GM12892 (cell line): Measurements from ENCODE around the gene PRKCG.
A peak's percentile ranks its signal among the peaks of the same experiment; 100 is the strongest.

ENCODE experiments used
- DNase-seq: peaks from one replicate; pipeline ENCODE4 v3.0.0; 2011; ENCODE audit not compliant: insufficient read length
- FAIRE-seq: peaks from 2 replicates; lab custom pipeline; 2011; peaks lifted over from hg19 to GRCh38; lab: Jason Lieb, UNC
- POLR2A ChIP-seq: IDR thresholded peaks from 2 replicates; pipeline ENCODE4 v1.6.1; 2011; ENCODE audit warnings: low read depth, low read length, control low read depth
- POLR2AphosphoS5 ChIP-seq: IDR thresholded peaks from 2 replicates; pipeline ENCODE4 v1.6.1; 2011; ENCODE audit warnings: low read depth, low read length, control low read depth
- TAF1 ChIP-seq: IDR thresholded peaks from 2 replicates; pipeline ENCODE4 v1.6.1; 2011; ENCODE audit warnings: low read depth, mild to moderate bottlenecking, control low read depth, low read length, borderline replicate concordance

PRKCG gene

GRCh38 chr19:53904909-53905308 lies 22.9 kb downstream of the PRKCG start:
- DNase-seq (no peak), FAIRE-seq (no peak)
- TF ChIP-seq POLR2A: no peak
- no peak for TF ChIP-seq POLR2AphosphoS5
- TF ChIP-seq TAF1: no peak

- TF ChIP-seq POLR2A (no peak), POLR2AphosphoS5 (no peak), TAF1 (no peak)
- FAIRE-seq (no peak), DNase-seq (no peak)
These were observed 23.8 kb downstream of the PRKCG start for GRCh38 chr19:53905787-53906186.

GRCh38 chr19:53906211-53907192 lies 24.5 kb downstream of the PRKCG start:
- TF ChIP-seq POLR2AphosphoS5 (no peak), TAF1 (no peak), POLR2A (no peak)
- DNase-seq (peak; percentile 75), FAIRE-seq (no peak)

- FAIRE-seq (no peak), DNase-seq (no peak)
- TF ChIP-seq TAF1 (no peak), POLR2AphosphoS5 (no peak), POLR2A (no peak)
These were observed 25.2 kb downstream of the PRKCG start for GRCh38 chr19:53907193-53907581.

GRCh38 chr19:53907690-53908089 lies 25.7 kb downstream of the PRKCG start:
- TF ChIP-seq POLR2AphosphoS5: no peak
- TF ChIP-seq TAF1: no peak
- TF ChIP-seq POLR2A: no peak
- DNase-seq (no peak), FAIRE-seq (no peak)

- FAIRE-seq: no peak
- DNase-seq: no peak
- TF ChIP-seq TAF1 (no peak), POLR2AphosphoS5 (no peak), POLR2A (no peak)
These were observed 26.3 kb downstream of the PRKCG start for GRCh38 chr19:53908106-53908934.

GRCh38 chr19:53908935-53909415 lies 27.0 kb downstream of the PRKCG start, which contains the start of gene CACNG7:
CACNG7 (plus strand) TSS chr19:53909278; CDS start chr19:53912832, 3,554 bp downstream.
- FAIRE-seq (no peak), DNase-seq (no peak)
- no peak for TF ChIP-seq POLR2AphosphoS5
- TF ChIP-seq TAF1: no peak
- TF ChIP-seq POLR2A: no peak

- DNase-seq (no peak), FAIRE-seq (no peak)
- no peak for TF ChIP-seq POLR2A
- no peak for TF ChIP-seq POLR2AphosphoS5
- no peak for TF ChIP-seq TAF1
These were observed 27.6 kb downstream of the PRKCG start for GRCh38 chr19:53909471-53910169.

GRCh38 chr19:53910170-53910518 lies 28.1 kb downstream of the PRKCG start:
- FAIRE-seq (no peak), DNase-seq (no peak)
- TF ChIP-seq TAF1: no peak
- TF ChIP-seq POLR2A: no peak
- TF ChIP-seq POLR2AphosphoS5: no peak

- DNase-seq: no peak
- TF ChIP-seq POLR2A (no peak), TAF1 (no peak), POLR2AphosphoS5 (no peak)
- FAIRE-seq: no peak
These were observed 30.7 kb downstream of the PRKCG start for GRCh38 chr19:53912653-53913052.
